Activated naive CD4-positive, alpha-beta T cell treated with anti-CD3 and anti-CD28 coated beads, Interleukin-2, amount 50 U/mL, for 16 hours (primary cell): ENCODE results near the gene CRYZ.

ENCODE experiments used
- DNase-seq: peaks from one replicate; pipeline ENCODE4 v3.0.0-alpha.2; 2020

Gene CRYZ

DNA sequence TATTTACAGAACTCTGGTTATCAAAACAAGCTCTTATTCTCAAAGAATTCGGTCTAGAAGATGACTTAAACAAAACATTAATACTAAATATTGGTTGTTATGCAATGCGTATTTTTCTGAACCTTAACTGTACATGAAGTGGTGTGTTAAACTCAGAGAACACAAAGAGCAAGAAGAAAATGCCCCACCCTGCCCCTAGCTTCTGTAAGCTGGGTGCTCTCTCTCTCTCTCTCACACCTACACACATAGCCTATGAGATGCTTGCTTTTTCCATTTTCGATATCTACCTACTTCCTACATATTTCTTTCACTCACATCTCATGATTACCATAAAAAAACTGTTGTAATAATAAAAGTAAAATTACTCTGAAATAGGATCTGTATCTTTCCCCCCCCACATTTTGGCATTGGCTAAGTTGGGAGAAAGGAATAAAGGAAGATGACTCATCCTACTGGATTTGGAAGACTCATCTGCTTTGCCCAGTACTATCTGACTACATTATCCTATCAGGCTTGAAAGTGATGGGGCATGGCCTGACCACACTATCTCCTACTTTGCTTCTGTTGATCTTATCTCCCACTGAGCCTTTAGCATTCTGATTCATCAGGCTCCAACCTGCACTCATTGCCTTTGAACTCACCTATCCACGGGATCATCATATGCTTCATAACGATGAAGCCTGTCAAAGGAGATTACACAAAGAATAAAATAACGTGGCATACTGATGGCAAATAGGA is 2.9 kb downstream of the CRYZ start:
- no peak for DNase-seq

DNA sequence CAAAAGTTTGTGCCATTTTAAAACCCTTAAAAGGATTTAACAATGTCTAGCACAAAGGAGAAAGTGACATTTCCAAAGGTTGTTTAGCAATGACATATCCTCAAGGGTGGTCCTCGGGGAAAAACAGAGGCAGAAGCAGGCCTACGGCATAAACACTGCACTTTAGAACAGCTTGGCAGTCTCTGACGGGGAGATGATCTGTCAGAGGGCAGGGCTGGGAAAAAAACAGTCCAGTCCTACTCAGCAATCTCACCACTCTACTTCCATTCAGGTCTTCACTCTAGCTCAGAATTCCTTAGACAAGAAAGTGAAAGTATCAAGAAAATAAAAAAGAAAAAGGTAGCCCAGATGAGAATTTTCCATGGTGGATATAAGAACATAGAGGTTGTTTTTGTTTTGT is 4.1 kb downstream of the CRYZ start:
- DNase-seq = no peak

DNA sequence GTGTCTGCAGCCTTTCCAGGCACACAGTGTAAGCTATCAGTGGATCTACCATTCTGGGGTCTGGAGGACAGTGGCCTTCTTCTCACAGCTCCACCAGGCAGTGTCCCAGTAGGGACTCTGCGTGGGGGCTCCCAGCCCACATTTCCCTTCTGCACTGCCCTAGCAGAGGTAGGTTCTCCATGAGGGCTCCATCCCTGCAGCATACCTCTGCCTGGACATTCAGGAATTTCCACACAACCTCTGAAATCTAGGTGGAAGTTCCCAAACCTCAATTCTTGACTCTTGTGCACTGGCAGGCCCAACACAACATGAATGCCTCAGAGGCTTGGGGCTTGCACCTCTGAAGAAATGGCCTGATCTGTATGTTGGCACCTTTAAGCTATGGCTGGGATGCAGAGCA is 6.8 kb downstream of the CRYZ start:
- DNase-seq = no peak

DNA sequence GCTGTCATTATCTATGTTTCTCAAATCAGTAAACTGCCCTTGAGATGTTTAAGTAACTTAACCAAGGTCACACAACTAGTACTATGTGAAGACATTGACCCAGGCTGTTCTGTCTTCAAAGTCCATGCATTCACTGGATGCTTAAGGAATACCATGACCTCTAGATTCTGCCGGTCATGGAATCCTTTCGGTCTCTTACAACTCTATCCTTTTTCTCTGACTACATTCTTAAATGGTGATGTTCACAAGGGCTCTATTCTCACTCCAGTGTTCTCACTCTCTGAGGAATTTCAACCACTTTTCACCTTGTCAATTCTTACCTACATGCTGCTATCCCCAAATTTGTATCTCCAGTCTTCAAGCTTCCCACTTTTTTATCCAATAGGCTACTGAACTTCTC is 15.2 kb downstream of the CRYZ start:
- no peak for DNase-seq

GRCh38 chr1:74716822-74717221 is 16.0 kb downstream of the CRYZ start:
- no peak for DNase-seq

DNA sequence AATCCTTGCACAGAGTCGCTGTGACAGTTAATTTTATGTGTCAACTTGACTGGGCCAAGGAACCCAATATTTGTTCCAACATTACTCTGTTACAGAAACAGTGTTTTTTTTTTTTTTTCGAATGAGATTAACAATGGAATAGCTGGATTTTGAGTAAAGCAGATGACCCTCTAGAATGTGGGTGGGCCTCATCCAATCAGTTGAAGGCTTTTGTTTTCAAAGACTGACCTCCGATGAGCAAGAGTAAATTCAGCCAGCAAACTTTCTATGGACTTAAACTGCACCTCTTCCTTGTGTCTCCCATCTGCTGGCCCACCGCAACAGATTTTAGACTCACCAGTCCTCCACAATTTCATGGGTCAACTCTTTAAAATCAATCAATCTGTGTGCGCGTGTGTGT is 17.0 kb downstream of the CRYZ start:
- no peak for DNase-seq

- no peak for DNase-seq
Observed at GRCh38 chr1:74715236-74715502, 17.7 kb downstream of the CRYZ start.

- DNase-seq = no peak
Observed at GRCh38 chr1:74714429-74715235, 18.2 kb downstream of the CRYZ start.

DNA sequence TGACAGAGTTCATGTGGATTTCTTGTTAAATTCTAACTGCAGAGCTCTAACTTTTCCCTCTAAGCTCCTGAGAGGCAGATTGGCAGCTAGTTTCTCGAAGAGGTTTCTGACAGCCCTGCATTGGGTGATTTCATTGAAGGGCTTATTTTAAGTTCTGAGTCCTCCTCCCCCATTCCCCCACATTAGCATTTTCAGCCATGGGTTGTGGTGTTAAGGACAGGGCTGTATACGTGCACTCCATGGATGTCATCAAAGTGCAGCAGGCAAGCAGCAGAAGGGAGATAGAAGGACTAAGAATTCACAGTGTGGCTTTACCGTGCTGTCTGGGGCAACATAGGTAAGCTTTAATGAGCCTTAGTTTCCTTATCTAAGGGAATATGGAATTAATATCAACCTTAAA is 19.0 kb downstream of the CRYZ start:
- no peak for DNase-seq

GRCh38 chr1:74712881-74713280 is 20.0 kb downstream of the CRYZ start:
- DNase-seq = no peak

DNA sequence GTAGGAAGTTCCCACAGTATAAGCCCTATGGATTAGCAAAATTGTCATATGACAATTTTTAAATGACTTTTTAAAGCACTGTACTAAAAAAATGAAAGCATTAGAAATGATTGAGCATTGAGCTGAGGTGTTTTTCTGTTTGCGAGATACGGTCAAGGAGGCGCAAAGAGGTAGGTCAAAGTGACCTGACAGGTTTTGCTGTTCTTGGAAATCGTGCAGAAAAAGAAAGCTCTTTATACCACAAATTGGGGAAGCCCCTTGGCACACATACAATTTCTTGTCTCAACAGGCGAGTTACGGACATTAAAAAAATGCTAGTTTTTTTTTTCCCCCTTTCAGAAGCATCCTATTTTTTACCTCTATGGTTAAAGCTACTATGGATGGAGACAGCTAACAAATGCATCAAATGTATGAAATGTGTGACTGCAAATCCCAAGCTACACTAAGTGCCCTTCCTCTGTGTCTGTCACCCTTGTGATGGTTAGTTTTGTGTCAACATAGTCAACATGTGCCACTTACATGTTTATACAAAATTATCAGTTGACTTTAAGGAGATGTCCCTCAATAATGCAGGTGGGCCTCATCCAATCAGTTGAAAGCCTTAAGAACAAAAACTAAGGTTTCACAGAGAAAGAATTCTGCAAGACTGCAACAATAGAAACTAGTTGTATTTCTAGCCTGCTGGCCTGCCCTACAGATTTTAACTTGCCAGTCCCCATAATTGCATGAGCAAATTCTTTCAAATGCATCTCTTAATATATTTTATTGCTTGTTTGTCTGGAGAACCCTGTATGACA is 29.3 kb downstream of the CRYZ start:
- no peak for DNase-seq

- no peak for DNase-seq
Observed at GRCh38 chr1:74699331-74699730, 33.5 kb downstream of the CRYZ start.

DNA sequence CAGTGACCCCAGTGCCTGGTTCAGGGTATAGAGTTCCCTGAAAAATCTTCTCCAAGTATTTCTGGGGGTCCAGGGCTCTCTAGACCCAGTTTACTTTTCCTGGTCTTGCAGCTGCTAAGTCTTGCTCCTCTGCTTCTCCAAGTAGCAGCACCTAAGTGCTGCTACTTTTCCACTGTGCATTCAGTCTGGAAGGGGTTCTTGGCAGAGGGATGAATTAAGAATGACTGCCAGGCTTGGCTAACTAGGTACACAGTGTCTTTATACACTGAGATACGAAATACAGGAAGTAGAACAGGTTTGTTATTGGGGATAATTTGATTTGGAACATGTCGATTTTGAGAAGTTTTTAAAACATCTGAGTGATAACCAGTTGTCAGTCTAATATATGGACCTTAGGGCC is 35.0 kb downstream of the CRYZ start:
- no peak for DNase-seq

GRCh38 chr1:74693473-74693872 is 39.4 kb downstream of the CRYZ start:
- no peak for DNase-seq

GRCh38 chr1:74690909-74691308 is 41.9 kb downstream of the CRYZ start:
- no peak for DNase-seq

- DNase-seq = no peak
Observed at GRCh38 chr1:74690364-74690696, 42.5 kb downstream of the CRYZ start.

DNA sequence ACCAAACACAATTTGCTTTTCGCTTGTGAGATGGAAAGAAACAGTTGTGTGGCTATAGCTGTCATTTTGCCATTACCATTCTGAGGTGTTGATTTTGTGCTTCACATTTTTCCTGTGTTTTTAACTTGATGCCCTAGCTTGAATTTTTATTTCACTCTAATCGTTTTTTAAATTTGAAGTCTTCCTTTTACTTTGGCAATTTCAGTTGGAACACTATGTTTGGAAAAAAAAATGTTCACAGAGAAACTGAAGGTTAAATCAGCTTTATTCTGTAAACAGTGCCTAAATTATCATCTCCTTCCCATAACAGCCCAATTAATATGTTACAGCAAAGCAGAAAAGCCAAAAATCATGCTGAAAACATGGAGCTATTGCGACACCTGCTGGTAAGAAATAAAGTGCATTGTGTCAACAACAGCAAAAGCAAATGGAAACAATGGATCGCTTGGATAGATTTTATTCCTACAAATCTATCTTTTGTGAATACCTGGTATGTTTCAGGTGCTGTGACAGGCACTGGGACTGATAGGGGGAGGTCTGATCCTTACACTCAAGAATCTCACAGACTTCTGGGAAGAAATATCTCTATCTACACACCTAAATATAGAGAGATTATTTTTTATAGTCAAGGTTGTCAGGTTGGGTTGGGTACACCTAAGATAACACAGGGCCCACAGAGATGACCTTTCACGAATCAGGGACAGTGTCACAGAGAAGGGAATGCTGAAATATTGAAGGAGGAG is 43.1 kb downstream of the CRYZ start:
- DNase-seq = peak; percentile 15

GRCh38 chr1:74686928-74687327 is 45.9 kb downstream of the CRYZ start:
- DNase-seq = no peak

- DNase-seq = no peak
Observed at GRCh38 chr1:74684301-74684700, 48.5 kb downstream of the CRYZ start.

GRCh38 chr1:74683656-74684055 is 49.2 kb downstream of the CRYZ start:
- DNase-seq = no peak

- no peak for DNase-seq
Observed at GRCh38 chr1:74681851-74682250, 51.0 kb downstream of the CRYZ start.

- DNase-seq = no peak
Observed at GRCh38 chr1:74681449-74681848, 51.4 kb downstream of the CRYZ start.

- no peak for DNase-seq
Observed at GRCh38 chr1:74681001-74681400, 51.8 kb downstream of the CRYZ start.
